NCI-H2196 (cell line): ENCODE measurements around the gene NPAS2.
A peak's percentile ranks its signal among the peaks of the same experiment; 100 is the strongest.

Experiments
- DNase-seq: peaks from one replicate; lab custom pipeline; 2025; ENCODE audit not compliant: unreplicated experiment; lab: John Stamatoyannopoulos, UW

The NPAS2 gene

GRCh38 chr2:100819370-100820272 is at the start of gene NPAS2:
Gene NPAS2, plus strand, starts transcription at chr2:100820139. Its CDS starts 84,616 bp downstream, at chr2:100904755.
- no peak for DNase-seq

GRCh38 chr2:100771125-100771524 is 48.8 kb upstream of the NPAS2 start:
- no peak for DNase-seq

- DNase-seq: no peak
These were observed 46.4 kb upstream of the NPAS2 start for GRCh38 chr2:100773538-100773937.

- DNase-seq: no peak
These were observed 43.5 kb upstream of the NPAS2 start for GRCh38 chr2:100776445-100776844.

DNA sequence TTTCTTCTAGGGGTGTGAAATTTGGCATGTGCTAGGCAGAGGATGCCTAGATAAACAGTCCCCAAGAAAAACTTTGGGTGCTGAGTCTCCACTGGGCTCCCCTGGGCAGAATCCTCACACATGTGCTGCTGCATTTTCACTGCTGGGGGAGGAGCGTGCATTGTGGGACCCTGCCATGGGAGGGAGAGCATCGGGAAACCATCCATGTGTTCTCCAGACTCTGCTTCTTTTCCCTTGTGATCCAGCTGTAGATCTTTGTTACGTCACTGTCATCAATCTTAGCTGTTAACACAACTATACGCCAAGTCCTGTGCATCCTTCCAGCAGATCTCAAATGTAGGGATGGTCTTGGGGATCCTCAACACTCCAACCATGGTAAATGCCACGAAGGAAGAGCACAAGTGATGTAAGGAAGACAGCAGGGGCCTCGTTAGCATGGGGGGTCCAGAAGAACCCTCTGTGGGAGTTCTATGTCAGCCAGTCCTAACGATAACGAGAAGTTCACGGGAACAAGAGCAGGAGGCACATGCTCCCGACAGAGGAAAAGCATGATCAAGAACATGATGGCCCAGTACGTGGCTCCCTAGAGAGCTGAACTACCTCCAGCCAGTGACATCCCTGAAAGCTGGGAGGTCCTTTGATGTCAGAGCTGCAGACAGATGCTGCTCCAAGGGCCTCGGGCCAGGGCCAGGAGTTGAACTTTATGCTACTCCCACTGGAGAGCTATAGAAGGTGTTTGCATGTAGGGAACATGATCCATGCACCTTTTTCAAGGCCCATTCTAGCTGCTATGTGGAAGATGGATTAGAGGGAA is 41.1 kb upstream of the NPAS2 start:
- no peak for DNase-seq

GRCh38 chr2:100779908-100780202 is 40.1 kb upstream of the NPAS2 start:
- no peak for DNase-seq

DNA sequence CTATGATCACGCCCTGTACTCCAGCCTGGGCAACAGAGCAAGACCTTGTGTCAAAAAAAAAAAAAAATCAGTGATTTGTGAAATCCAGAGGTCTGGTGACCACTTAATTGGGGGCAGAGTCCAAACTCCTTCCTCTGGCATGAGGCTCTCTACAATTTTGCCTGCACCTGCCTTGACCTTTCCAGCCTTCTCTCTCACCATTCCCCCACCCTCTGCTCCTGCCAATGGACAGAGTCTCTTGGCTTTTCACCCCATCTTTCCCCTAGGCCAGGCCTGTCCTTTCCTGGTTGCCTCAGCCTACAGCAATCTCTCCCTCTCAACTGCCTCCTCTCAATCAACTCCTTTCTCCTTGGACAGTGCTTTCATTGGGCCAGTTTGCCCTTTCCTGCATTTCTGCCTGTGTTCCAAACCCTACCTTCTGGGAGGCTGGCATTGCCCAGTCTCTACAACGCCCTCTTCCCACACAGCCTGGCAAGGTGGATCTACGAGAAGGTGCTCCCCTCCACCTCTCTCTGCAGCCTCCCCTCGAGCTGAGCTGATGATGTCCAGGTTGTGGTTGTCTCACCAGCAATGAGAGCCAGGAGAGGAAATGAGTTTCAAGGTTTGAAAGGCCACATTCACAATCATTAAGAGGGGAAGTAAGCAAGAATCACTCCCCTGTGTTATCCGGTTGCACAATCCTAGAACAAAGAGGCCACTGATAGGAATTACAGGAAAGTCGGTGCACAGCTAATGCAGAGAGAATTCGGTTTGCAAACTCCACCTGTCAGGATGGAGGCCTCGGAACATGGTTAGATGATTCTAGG is 39.5 kb upstream of the NPAS2 start:
- no peak for DNase-seq

GRCh38 chr2:100781009-100781325 is 39.0 kb upstream of the NPAS2 start:
- DNase-seq: no peak

- DNase-seq: no peak
These were observed 38.2 kb upstream of the NPAS2 start for GRCh38 chr2:100781523-100782379.

DNA sequence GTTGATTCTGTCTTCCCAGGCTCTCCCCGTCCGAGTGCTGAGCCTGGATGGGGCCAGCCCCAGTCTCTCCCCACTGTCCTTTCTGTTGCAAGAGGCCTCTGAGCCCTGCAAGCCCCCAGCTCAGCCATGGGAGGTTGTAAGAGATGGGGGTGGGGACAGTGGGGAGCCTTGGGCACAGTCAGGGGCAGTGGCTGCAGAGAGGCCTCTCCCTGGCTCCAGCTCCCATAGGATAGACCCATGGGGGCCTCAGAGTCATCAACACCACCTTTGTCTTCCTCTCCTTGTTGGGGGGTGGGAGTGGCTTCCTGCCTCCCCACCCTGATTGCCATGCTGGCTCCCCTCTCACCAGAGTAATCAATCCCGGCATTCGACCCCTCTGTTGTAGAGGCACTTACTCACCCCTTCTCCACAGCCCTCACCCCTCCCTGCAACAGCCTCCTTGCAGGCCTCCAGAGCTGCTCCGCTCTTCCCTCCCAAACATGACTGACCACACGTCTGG is 37.5 kb upstream of the NPAS2 start:
- DNase-seq: no peak

DNA sequence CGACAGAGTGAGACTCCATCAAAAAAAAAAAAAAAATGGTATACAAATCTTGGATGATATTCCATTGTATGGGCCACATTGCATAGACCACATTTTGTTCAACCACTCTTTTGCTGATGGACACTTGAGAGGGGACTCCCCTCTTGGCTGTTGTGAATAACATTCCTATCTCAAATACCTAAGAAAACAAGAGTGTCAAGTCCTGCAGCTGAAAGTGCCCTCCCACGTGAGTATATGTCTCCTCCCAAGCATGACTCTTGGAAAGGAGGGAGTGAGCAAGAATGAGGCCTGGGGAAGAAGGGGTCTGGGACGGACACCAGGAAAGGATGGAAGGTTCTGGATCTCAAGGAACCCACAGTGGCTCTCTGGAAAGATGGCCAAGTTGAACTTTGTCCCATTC is 36.0 kb upstream of the NPAS2 start:
- DNase-seq: no peak

GRCh38 chr2:100784681-100785080 is 35.3 kb upstream of the NPAS2 start:
- no peak for DNase-seq

DNA sequence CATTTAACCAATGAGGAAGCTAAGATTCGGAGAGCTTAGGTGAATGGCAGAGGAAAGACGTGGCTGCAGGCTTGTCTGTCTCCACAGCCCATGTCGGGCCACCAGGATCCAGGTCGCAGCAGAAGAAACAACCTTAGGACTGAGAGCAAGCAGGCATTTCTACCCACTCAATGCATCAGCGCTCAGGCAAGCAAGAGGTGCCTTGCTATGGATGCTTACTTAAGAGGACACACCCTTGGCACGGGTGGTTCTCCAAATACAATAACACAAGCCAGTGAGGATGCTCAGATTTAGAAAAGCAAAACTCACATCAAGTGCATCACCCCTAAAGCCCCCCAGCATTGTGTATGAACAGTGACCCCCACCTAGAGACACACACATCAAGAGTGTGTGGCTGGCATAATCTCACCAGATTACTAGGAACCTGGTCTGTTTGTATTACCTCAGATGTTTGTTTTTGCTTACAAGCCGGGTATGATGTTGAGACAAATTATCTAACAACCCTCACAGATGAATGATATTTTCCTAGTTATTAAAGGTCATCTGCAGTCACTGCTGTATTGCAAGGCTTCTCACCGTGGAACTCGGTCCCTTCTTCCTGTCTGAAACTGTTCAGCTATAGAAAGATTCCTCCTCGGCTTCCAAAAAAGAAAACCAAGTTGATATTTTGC is 34.2 kb upstream of the NPAS2 start:
- DNase-seq: no peak

GRCh38 chr2:100786297-100786658 is 33.7 kb upstream of the NPAS2 start:
- DNase-seq: peak; percentile 41

GRCh38 chr2:100786985-100787384 is 33.0 kb upstream of the NPAS2 start:
- no peak for DNase-seq

GRCh38 chr2:100789361-100789760 is 30.6 kb upstream of the NPAS2 start:
- no peak for DNase-seq

GRCh38 chr2:100791294-100791935 is 28.5 kb upstream of the NPAS2 start:
- DNase-seq: no peak

DNA sequence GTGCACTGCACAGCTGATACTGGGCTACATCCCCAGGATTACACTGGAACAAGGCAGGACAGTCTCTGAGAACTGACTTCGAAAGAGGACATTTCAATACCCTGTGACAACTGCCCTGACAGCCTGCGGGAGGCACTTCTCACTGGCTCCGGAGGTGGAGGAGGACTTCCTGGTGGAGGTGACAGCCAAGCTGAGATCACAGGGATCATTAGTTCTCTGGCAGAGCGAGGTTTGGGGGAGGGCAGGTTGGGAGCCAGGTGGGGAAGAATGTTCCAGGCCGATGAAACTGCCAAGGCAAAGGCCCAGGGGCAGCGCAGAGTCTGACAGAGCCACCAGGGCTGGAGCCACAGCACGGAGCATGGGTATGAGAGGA is 28.0 kb upstream of the NPAS2 start:
- no peak for DNase-seq

GRCh38 chr2:100793220-100793619 is 26.7 kb upstream of the NPAS2 start:
- no peak for DNase-seq

DNA sequence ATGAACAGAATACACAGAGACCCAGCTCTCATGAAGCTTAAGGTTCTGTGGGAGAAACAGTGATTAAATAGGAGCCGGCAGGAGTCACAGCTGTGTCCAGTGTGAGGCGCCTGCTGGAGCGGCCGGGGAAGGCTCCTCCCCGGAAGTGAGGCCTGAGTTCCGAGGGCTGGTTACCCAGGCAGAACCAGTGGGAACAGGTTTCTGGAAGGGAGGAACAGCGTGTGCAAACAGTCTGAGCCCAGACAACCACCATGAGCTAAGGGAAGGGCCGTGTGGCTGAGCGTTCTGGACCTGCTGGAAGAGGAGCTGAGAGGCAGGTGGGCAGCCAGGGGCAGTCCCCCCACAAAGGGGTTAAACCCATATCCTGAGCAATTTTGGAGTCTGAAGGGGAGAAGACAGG is 26.0 kb upstream of the NPAS2 start:
- DNase-seq: no peak
